HG03135 (cell line): ENCODE data around the gene TFAM.

Source experiments
- ATAC-seq: cut with Tn5 transposase; IDR thresholded peaks from one replicate; pipeline ENCODE4 v1.9.1; 2021; ENCODE audit warnings: mild to moderate bottlenecking, moderate library complexity; ENCODE audit not compliant: unreplicated experiment

Gene TFAM

DNA sequence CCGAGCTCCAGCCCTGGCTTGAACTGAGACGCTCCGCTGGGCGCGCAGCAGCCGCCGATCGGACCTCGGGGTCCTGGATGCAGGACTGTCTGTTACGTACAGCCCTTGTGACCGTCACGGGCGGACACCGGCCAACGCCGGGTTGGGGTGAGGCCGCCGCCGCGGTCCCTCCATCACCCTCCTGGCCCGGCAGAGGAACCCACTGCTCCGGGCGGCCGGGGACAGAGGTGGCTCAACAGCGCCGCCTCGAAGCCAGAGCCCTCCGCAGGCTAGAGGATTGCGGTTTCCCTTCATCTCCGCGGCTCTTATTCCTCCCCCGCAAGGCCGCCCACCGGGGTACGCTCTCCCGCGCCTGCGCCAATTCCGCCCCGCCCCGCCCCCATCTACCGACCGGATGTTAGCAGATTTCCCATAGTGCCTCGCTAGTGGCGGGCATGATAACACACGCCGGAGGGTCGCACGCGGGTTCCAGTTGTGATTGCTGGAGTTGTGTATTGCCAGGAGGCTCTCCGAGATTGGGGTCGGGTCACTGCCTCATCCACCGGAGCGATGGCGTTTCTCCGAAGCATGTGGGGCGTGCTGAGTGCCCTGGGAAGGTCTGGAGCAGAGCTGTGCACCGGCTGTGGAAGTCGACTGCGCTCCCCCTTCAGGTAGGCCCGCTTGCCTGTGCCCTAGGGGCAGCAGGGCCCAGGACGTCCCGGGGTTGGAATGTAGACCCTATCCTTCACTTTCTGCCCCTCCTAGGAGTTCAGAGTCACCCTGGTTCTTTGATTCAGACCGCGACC, at the start of gene TFAM:
Gene TFAM, plus strand, starts transcription at position 412 of the 785 bp plus-strand sequence. Its CDS starts 138 bp downstream, at position 550.
- ATAC-seq = peak; percentile 83

GRCh38 chr10:58336242-58336641, 49.0 kb upstream of the TFAM start:
- ATAC-seq = no peak

GRCh38 chr10:58341422-58341821, 43.8 kb upstream of the TFAM start:
- no peak for ATAC-seq

- no peak for ATAC-seq
These were observed 43.3 kb upstream of the TFAM start for GRCh38 chr10:58341947-58342346.

- no peak for ATAC-seq
These were observed 37.2 kb upstream of the TFAM start for GRCh38 chr10:58347967-58348366.

GRCh38 chr10:58348571-58349033, 36.6 kb upstream of the TFAM start:
- ATAC-seq = no peak

DNA sequence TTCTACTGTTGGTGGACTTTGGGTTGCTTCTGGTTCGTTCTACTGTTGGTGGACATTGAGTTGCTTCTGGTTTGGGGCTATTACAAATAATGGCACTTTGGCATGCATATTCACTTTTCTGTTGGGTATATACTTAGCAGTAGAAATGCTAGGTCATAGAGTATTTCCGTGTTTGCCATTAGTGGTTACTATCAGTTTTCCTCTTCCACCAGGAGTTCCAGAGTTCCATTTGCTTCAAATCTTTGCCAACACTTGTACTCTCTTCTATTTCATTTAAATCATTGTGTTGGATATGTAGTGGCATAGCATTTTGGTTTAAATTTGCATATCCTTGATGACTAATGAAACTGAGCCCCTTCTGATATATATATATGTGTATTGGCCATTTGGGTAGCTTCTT, 35.2 kb upstream of the TFAM start:
- ATAC-seq = no peak

DNA sequence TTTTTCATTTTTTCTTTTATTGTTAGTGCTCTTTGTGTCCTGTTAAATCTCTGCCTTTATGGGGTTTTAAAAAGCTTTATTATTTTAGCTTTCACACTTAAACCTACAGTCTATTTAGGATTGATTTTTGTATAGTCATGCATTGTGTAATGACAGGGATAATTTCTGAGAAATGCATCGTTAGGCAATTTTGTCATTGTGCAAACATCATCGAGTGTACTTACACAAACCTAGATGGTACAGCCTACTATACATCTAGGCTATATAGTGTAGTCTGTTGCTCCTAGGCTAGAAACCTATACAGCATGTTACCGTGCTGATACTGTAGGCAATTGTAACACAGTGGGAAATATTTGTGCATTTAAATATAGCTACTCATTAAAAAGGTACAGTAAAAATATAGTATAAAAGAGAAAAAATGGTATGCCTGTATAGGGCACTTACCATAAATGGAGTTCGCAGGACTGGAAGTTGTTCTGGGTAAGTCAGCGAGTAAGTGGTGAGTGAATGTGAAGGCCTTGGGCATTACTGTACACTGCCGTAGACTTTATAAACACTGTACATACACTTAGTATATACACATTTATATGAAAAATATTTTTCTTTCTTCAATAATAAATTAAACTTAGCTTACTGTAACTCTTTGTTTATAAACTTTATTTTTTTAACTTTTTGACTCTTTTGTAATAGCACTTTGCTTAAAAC, 34.4 kb upstream of the TFAM start:
- no peak for ATAC-seq

DNA sequence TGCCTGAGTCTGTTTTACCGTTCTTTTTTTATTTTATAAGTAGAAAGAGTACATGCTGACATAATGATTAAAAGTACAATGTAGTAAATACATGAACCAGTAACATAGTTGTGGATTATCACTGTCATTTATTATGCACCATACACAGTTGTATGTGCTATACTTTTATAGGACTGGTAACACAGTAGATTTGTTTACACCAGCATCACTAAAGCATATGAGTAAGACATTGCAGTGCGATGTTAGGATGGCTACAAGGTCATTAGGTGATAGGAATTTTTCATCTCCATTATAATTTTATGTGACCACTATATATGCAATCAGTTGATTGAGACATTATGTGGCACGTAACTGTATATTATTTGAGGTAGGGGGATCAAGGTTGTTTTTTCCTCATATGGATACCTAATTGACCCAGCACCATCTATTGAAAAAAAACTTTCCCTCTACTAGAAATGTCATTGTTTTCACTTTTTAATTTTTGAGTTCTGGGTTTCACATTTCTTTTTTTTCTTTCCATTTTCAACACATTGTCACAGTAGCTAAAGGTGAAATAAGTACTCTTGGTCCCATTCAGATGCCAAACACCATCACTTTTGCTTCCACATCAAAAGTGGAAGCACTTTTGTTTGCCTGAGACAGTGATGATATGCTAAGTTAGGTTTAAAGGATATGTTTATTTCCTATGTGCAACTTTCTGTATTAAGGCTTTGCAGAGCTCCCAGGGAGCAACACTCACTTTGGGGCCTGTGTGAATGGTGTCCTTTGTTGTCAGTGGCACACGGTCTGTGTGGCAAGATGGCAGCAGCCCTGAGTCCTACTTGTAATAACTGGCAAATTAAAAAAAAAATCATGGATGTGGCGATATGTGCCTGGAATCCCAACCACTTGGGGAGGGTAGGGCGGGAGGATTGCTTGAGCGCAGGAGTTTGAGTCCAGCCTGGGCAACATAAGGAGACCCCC, 33.3 kb upstream of the TFAM start:
- ATAC-seq = no peak

DNA sequence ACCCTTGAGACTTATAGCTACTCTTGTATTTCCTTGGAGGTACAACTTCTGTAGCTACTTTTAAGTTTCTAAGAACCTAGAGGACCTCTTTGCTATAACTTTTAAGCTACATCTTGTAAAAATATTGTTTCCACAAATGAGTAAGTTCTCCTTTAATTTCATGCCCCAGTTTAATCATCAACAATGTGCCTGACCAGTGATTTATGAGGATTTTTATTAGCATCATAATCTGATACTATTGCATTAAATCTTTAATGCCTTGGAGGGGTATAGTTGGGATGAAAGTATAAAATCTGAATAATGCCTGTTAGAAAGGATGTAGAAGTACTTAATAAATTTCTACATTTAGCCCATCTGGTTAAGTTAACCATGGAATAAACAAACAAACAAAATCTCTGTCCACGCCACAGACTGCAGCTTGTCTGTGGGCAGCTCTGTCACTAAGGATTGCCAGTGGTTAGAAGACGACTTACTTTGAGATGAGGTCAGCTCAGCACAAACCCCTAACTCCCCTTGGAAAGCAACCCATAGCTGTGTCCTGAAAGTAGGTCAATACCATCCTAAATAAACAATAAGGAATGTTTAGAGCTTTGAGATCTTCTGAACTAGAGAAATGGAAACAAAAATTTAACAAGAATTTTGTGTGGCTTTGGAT, 32.1 kb upstream of the TFAM start:
- no peak for ATAC-seq

- ATAC-seq = no peak
These were observed 28.5 kb upstream of the TFAM start for GRCh38 chr10:58356756-58357155.

GRCh38 chr10:58358314-58358933, 26.8 kb upstream of the TFAM start:
- no peak for ATAC-seq

- ATAC-seq = no peak
These were observed 26.3 kb upstream of the TFAM start for GRCh38 chr10:58358947-58359346.

DNA sequence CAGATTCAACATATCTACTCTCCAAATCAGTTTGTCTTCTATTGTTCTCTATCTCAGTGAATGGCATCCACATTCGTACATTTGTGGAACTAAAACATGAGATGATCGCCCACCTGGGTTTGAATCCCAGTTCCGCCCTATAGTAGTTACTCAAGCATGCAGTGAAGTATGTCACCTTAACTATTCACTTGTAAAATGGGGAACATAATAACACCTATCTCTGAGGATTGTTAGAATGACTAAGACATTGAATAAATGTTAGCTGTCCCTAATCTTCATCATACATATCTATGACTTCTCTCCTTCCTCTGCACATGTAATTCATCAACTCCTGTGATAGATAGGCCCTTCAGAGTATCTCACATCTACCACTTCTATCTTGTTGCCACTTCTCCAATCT, 25.7 kb upstream of the TFAM start:
- ATAC-seq = no peak

- ATAC-seq = no peak
These were observed 24.7 kb upstream of the TFAM start for GRCh38 chr10:58360412-58361004.

DNA sequence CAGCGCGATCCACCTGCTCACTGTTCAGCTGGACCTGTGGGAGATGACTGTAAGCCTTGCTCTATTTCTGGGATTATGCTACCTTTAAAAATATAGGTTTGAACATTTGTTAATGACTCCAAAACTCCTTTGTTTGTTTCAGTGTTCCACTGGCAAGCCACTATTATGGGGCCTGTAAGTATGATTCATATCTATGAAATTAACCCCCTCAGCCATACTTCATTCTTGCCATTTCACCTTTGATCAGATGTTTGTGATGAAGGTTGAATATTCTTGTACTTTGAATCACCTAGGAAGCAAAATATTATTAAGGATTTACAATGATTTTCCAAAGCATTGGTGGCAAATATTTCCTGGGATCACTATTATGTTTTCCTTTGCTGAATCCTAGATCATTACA, 23.9 kb upstream of the TFAM start:
- ATAC-seq = no peak

DNA sequence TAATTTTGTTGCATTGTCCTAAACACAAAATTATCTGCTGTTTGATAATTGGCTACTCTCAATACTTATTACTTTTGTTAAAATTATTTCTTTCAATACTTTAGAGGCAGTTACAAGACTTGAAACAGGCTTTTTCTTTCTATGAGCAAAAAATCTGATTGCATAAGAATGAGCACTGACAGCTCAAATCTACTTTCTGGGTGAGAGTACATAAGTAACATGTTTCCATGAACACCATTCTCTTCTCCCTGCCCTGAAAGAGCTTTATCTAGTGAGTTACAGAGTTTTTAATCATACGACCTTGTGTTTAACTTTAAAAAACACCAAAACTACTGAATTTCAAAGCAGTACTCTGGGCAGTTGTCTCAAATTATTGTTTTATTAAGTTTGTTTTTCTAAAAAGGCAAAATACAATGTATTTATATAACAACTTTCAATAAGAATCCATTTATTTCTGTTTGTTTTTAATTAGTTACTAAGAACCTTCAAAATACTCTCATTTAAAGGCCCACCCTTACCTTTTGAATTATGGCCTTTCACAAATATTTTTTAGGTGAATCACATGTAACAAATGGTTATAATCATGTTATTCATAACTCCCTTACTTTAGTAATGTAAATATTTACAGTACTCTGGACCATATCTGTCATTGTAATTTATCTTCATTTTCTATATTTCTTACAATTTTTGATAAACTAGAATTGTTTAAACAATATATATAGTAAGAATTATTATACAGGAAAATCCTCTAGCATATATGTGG, 23.0 kb upstream of the TFAM start:
- ATAC-seq = no peak

GRCh38 chr10:58367069-58367468, 18.1 kb upstream of the TFAM start:
- no peak for ATAC-seq

DNA sequence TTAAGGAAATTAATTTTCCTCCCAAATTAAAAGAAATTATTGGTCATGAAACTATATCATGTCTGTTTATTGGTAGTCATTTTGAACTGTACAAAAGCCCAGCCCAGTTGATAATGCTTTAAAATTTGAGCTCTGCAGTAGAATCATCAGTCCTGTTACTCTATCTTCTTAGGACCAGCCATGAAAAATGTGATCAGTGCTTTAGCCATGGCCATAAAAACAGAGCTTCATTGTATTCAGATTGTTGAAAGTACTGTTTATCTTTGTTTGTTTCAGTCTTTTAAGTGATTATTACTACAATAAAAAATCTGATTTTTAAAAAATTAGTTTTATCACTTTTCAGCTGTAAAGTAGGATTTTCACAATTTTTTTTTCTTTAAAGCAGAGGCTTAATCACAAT, 13.7 kb upstream of the TFAM start:
- no peak for ATAC-seq
